HL-60/S4 treated with retinoic acid at 250 ng/mL for 4 days and 3 days (cell line): Measurements from ENCODE around the gene PEMT.

Source experiments
- in situ Hi-C: fragments of 300-500 bp; cut with MboI; formaldehyde crosslinking; loops from 2 replicates; pipeline ENCODE4 v1.7.0; 2022; ENCODE audit warnings: low sequenced_read_pairs

Gene PEMT

GRCh38 chr17:17591355-17592298 lies at the start of gene PEMT:
TSS of gene PEMT (minus strand) at chr17:17591708. CDS start at chr17:17591626, 82 bp downstream.
- in situ Hi-C loops = no loop called here

GRCh38 chr17:17639661-17640270 lies 48.3 kb upstream of the PEMT start:
- in situ Hi-C loops = loop anchor here (25.0 kb wide), 1 partner anchor 277 kb away; no protein-coding TSS in a partner anchor

- in situ Hi-C loops = loop anchor here (25.0 kb wide), 1 partner anchor 276 kb away; no protein-coding TSS in a partner anchor
These were observed 47.0 kb upstream of the PEMT start for GRCh38 chr17:17638467-17638866.

- in situ Hi-C loops = loop anchor here (25.0 kb wide), 1 partner anchor 274 kb away; no protein-coding TSS in a partner anchor
These were observed 44.9 kb upstream of the PEMT start for GRCh38 chr17:17636272-17636885.

GRCh38 chr17:17635537-17636271 lies 44.2 kb upstream of the PEMT start:
- in situ Hi-C loops = loop anchor here (25.0 kb wide), 1 partner anchor 273 kb away; no protein-coding TSS in a partner anchor

GRCh38 chr17:17635126-17635525 lies 43.6 kb upstream of the PEMT start:
- in situ Hi-C loops = loop anchor here (25.0 kb wide), 1 partner anchor 273 kb away; no protein-coding TSS in a partner anchor

- in situ Hi-C loops = loop anchor here (25.0 kb wide), 1 partner anchor 271 kb away; no protein-coding TSS in a partner anchor
These were observed 41.8 kb upstream of the PEMT start for GRCh38 chr17:17633310-17633709.

- in situ Hi-C loops = loop anchor here (25.0 kb wide), 1 partner anchor 270 kb away; no protein-coding TSS in a partner anchor
These were observed 41.2 kb upstream of the PEMT start for GRCh38 chr17:17632690-17633089.

- in situ Hi-C loops = loop anchor here (25.0 kb wide), 1 partner anchor 266 kb away; no protein-coding TSS in a partner anchor
These were observed 37.0 kb upstream of the PEMT start for GRCh38 chr17:17628388-17629008.

GRCh38 chr17:17626840-17627239 lies 35.3 kb upstream of the PEMT start:
- in situ Hi-C loops = loop anchor here (25.0 kb wide), 1 partner anchor 265 kb away; no protein-coding TSS in a partner anchor

GRCh38 chr17:17626151-17626805 lies 34.8 kb upstream of the PEMT start:
- in situ Hi-C loops = loop anchor here (25.0 kb wide), 1 partner anchor 264 kb away; no protein-coding TSS in a partner anchor

GRCh38 chr17:17624741-17625140 lies 33.2 kb upstream of the PEMT start:
- in situ Hi-C loops = loop anchor here (25.0 kb wide), 1 partner anchor 262 kb away; no protein-coding TSS in a partner anchor

- in situ Hi-C loops = no loop called here
These were observed 32.4 kb upstream of the PEMT start for GRCh38 chr17:17623904-17624303.

- in situ Hi-C loops = no loop called here
These were observed 29.7 kb upstream of the PEMT start for GRCh38 chr17:17621254-17621653.

- in situ Hi-C loops = no loop called here
These were observed 22.2 kb upstream of the PEMT start for GRCh38 chr17:17613708-17614114.

GRCh38 chr17:17612085-17613022 lies 20.8 kb upstream of the PEMT start:
- in situ Hi-C loops = no loop called here

GRCh38 chr17:17609121-17609520 lies 17.6 kb upstream of the PEMT start:
- in situ Hi-C loops = no loop called here

- in situ Hi-C loops = no loop called here
These were observed 15.0 kb upstream of the PEMT start for GRCh38 chr17:17606416-17607000.
